Activated naive CD8-positive, alpha-beta T cell treated with anti-CD3 and anti-CD28 coated beads, Interleukin-2, amount 50 U/mL, for 24 hours (primary cell): ENCODE results near the gene MRPS10.
A peak's percentile ranks its signal among the peaks of the same experiment; 100 is the strongest.
"Not testable (repeated sequence)": the region's sequence is repeated elsewhere in the genome, so short reads cannot be mapped to it uniquely, and the experiment has no call there.

Experiments used
- ATAC-seq: fragments of 150-1000 bp; cut with Tn5 transposase; one replicate; pipeline ENCODE4 v1.10.0; 2021
- DNase-seq: peaks from one replicate; pipeline ENCODE4 v3.0.0; 2021
- H3K27ac Mint-ChIP-seq: one replicate; pipeline ENCODE4 v1.8.0; 2021; ENCODE audit warnings: mild to moderate bottlenecking, mixed read lengths
- H3K27me3 Mint-ChIP-seq: one replicate; pipeline ENCODE4 v1.8.0; 2021; ENCODE audit warnings: mixed read lengths
- H3K36me3 Mint-ChIP-seq: one replicate; pipeline ENCODE4 v1.8.0; 2021; ENCODE audit warnings: low read depth, mixed read lengths
- H3K4me1 Mint-ChIP-seq: one replicate; pipeline ENCODE4 v1.8.0; 2021; ENCODE audit warnings: mixed read lengths
- H3K4me3 Mint-ChIP-seq: one replicate; pipeline ENCODE4 v1.8.0; 2021; ENCODE audit warnings: mild to moderate bottlenecking, moderate library complexity, mixed read lengths
- H3K9me3 Mint-ChIP-seq: one replicate; pipeline ENCODE4 v1.8.0; 2021; ENCODE audit warnings: mixed read lengths

Gene MRPS10

GRCh38 chr6:42184475-42184874 is 33.2 kb downstream of the MRPS10 start:
- no peak overlapping the region for H3K4me3 Mint-ChIP-seq

GRCh38 chr6:42182101-42182500 is 35.6 kb downstream of the MRPS10 start:
- DNase-seq (no peak), ATAC-seq (no peak)
- no peaks in the 10 kb centered on the region for H3K9me3 Mint-ChIP-seq
- H3K4me3 Mint-ChIP-seq = no peak overlapping the region
- no peak overlapping the region for H3K27ac Mint-ChIP-seq
- peaks cover 8% of the 10 kb centered on the region for H3K4me1 Mint-ChIP-seq
- no peaks in the 10 kb centered on the region for H3K36me3 Mint-ChIP-seq
- peaks cover 4% of the 10 kb centered on the region for H3K27me3 Mint-ChIP-seq

More at GRCh38 chr6:42184475-42184874, 33.2 kb downstream of the MRPS10 start:
- Mint-ChIP-seq H3K36me3 (no peaks in the 10 kb centered on the region), H3K4me1 (peaks cover 8% of the 10 kb centered on the region), H3K9me3 (no peaks in the 10 kb centered on the region), H3K27me3 (peaks cover 1% of the 10 kb centered on the region), H3K27ac (no peak overlapping the region)
- no peak for DNase-seq
- no peak for ATAC-seq

GRCh38 chr6:42179945-42180313 is 37.7 kb downstream of the MRPS10 start:
- H3K4me3 Mint-ChIP-seq = no peak overlapping the region
- H3K27me3 Mint-ChIP-seq = peaks cover 4% of the 10 kb centered on the region
- peaks cover 8% of the 10 kb centered on the region for H3K4me1 Mint-ChIP-seq
- DNase-seq (peak; percentile 31), ATAC-seq (peak; percentile 90)
- H3K36me3 Mint-ChIP-seq = no peaks in the 10 kb centered on the region
- H3K9me3 Mint-ChIP-seq = no peaks in the 10 kb centered on the region
- peak overlapping the region; percentile 44 for H3K27ac Mint-ChIP-seq

GRCh38 chr6:42179261-42179944 is 38.3 kb downstream of the MRPS10 start:
- DNase-seq (no peak), ATAC-seq (no peak)
- Mint-ChIP-seq H3K27me3 (peaks cover 4% of the 10 kb centered on the region), H3K4me3 (no peak overlapping the region), H3K27ac (no peak overlapping the region), H3K4me1 (peaks cover 8% of the 10 kb centered on the region), H3K9me3 (no peaks in the 10 kb centered on the region), H3K36me3 (no peaks in the 10 kb centered on the region)

GRCh38 chr6:42177514-42178364 is 39.9 kb downstream of the MRPS10 start:
- H3K9me3 Mint-ChIP-seq = no peaks in the 10 kb centered on the region
- H3K27ac Mint-ChIP-seq = no peak overlapping the region
- peaks cover 4% of the 10 kb centered on the region for H3K27me3 Mint-ChIP-seq
- ATAC-seq (no peak), DNase-seq (peak; percentile 28)
- H3K4me3 Mint-ChIP-seq = no peak overlapping the region
- no peaks in the 10 kb centered on the region for H3K36me3 Mint-ChIP-seq
- H3K4me1 Mint-ChIP-seq = peaks cover 8% of the 10 kb centered on the region

- DNase-seq (no peak), ATAC-seq (no peak)
- H3K4me1 Mint-ChIP-seq = peaks cover 8% of the 10 kb centered on the region
- H3K36me3 Mint-ChIP-seq = no peaks in the 10 kb centered on the region
- H3K27me3 Mint-ChIP-seq = peaks cover 4% of the 10 kb centered on the region
- H3K4me3 Mint-ChIP-seq = no peak overlapping the region
- no peak overlapping the region for H3K27ac Mint-ChIP-seq
- H3K9me3 Mint-ChIP-seq = no peaks in the 10 kb centered on the region
Measured at GRCh38 chr6:42176981-42177380, 40.7 kb downstream of the MRPS10 start.

GRCh38 chr6:42175860-42176259 is 41.8 kb downstream of the MRPS10 start:
- no peaks in the 10 kb centered on the region for H3K9me3 Mint-ChIP-seq
- H3K27ac Mint-ChIP-seq = no peak overlapping the region
- DNase-seq = no peak
- peaks cover 4% of the 10 kb centered on the region for H3K27me3 Mint-ChIP-seq
- no peaks in the 10 kb centered on the region for H3K36me3 Mint-ChIP-seq
- H3K4me1 Mint-ChIP-seq = peaks cover 8% of the 10 kb centered on the region
- H3K4me3 Mint-ChIP-seq = no peak overlapping the region
- ATAC-seq = no peak

- Mint-ChIP-seq H3K36me3 (no peaks in the 10 kb centered on the region), H3K27me3 (peaks cover 2% of the 10 kb centered on the region), H3K4me3 (no peak within 1 kb of the TSS), H3K4me1 (no peaks in the 10 kb centered on the region), H3K27ac (no peak within 1 kb of the TSS), H3K9me3 (no peaks in the 10 kb centered on the region)
- DNase-seq = no peak
- no peak for ATAC-seq
Measured at GRCh38 chr6:42173101-42173500, 44.6 kb downstream of the MRPS10 start, which contains the start of gene GUCA1A. Gene GUCA1A, plus strand, starts transcription at chr6:42173364. Its CDS starts 250 bp downstream, at chr6:42173614.

GRCh38 chr6:42171813-42172581 is 45.7 kb downstream of the MRPS10 start:
- Mint-ChIP-seq H3K36me3 (no peaks in the 10 kb centered on the region), H3K27me3 (no peaks in the 10 kb centered on the region), H3K9me3 (no peaks in the 10 kb centered on the region), H3K4me3 (no peak overlapping the region), H3K4me1 (no peaks in the 10 kb centered on the region), H3K27ac (no peak overlapping the region)
- DNase-seq (no peak), ATAC-seq (no peak)

- H3K27me3 Mint-ChIP-seq, H3K4me1 Mint-ChIP-seq, DNase-seq, H3K36me3 Mint-ChIP-seq, H3K4me3 Mint-ChIP-seq, ATAC-seq, H3K27ac Mint-ChIP-seq, H3K9me3 Mint-ChIP-seq: not testable (repeated sequence)
Measured at GRCh38 chr6:42169780-42170179, 47.9 kb downstream of the MRPS10 start.

GRCh38 chr6:42168650-42169049 is 49.0 kb downstream of the MRPS10 start:
- DNase-seq (no peak), ATAC-seq (no peak)
- Mint-ChIP-seq H3K27ac (no peak overlapping the region), H3K27me3 (no peaks in the 10 kb centered on the region), H3K4me1 (peaks cover 3% of the 10 kb centered on the region), H3K36me3 (no peaks in the 10 kb centered on the region), H3K4me3 (no peak overlapping the region), H3K9me3 (no peaks in the 10 kb centered on the region)

GRCh38 chr6:42166444-42167141 is 51.1 kb downstream of the MRPS10 start:
- peak; percentile 82 for ATAC-seq
- Mint-ChIP-seq H3K36me3 (no peaks in the 10 kb centered on the region), H3K4me3 (no peak overlapping the region), H3K9me3 (no peaks in the 10 kb centered on the region), H3K4me1 (peaks cover 3% of the 10 kb centered on the region), H3K27me3 (no peaks in the 10 kb centered on the region), H3K27ac (no peak overlapping the region)
- peak; percentile 83 for DNase-seq

- Mint-ChIP-seq H3K4me1 (peaks cover 3% of the 10 kb centered on the region), H3K36me3 (no peaks in the 10 kb centered on the region), H3K4me3 (no peak overlapping the region), H3K27me3 (no peaks in the 10 kb centered on the region), H3K27ac (no peak overlapping the region), H3K9me3 (no peaks in the 10 kb centered on the region)
- no peak for ATAC-seq
- no peak for DNase-seq
Measured at GRCh38 chr6:42165016-42165415, 52.6 kb downstream of the MRPS10 start.

GRCh38 chr6:42163981-42164380 is 53.7 kb downstream of the MRPS10 start:
- Mint-ChIP-seq H3K4me3 (no peak overlapping the region), H3K36me3 (no peaks in the 10 kb centered on the region), H3K9me3 (no peaks in the 10 kb centered on the region), H3K4me1 (peaks cover 3% of the 10 kb centered on the region), H3K27me3 (no peaks in the 10 kb centered on the region), H3K27ac (no peak overlapping the region)
- ATAC-seq (no peak), DNase-seq (no peak)
